HL-60 (cell line): ENCODE measurements around the gene SEMA7A.

ENCODE experiments used
- DNase-seq, 2 experiments: peaks; one replicate each; pipeline ENCODE4 v3.0.0-alpha.2; 2010 to 2020; ENCODE audit warnings: low read depth in 1 of 2, low spot score in 1 of 2
- H3K27ac ChIP-seq: fragments of 250-450 bp; sonication (Bioruptor Pico); replicated peaks from 2 replicates; pipeline ENCODE4 v1.5.1; 2020; ENCODE audit warnings: mild to moderate bottlenecking, moderate library complexity
- H3K27me3 ChIP-seq: fragments of 250-450 bp; sonication (Bioruptor Pico); 2 replicates; pipeline ENCODE4 v1.5.1; 2021; ENCODE audit warnings: mild to moderate bottlenecking, moderate library complexity; ENCODE audit not compliant: insufficient read depth, poor library complexity, severe bottlenecking
- H3K4me3 ChIP-seq: replicated peaks from 2 replicates; pipeline ENCODE4 v1.5.1; 2011; ENCODE audit warnings: mild to moderate bottlenecking, control low read depth, low read length; ENCODE audit not compliant: insufficient read depth
- CTCF ChIP-seq: IDR thresholded peaks from one replicate; pipeline ENCODE4 v1.5.1; 2011; ENCODE audit warnings: low read length, control low read depth, inconsistent platforms; ENCODE audit not compliant: insufficient read depth
- GABPA ChIP-seq: IDR thresholded peaks from 2 replicates; pipeline ENCODE4 v1.6.1; 2012; ENCODE audit warnings: low read depth
- POLR2AphosphoS5 ChIP-seq: IDR thresholded peaks from 2 replicates; pipeline ENCODE4 v1.6.1; 2012; ENCODE audit warnings: low read depth
- SPI1 ChIP-seq: IDR thresholded peaks from 2 replicates; pipeline ENCODE4 v1.6.1; 2012; ENCODE audit warnings: low read depth, mild to moderate bottlenecking, borderline replicate concordance
- TF ChIP-seq, protein P1 (sequence below): IDR thresholded peaks from 2 replicates; pipeline ENCODE4 v1.6.1; 2012; ENCODE audit warnings: low read depth; ENCODE audit not compliant: insufficient replicate concordance

The SEMA7A gene

DNA sequence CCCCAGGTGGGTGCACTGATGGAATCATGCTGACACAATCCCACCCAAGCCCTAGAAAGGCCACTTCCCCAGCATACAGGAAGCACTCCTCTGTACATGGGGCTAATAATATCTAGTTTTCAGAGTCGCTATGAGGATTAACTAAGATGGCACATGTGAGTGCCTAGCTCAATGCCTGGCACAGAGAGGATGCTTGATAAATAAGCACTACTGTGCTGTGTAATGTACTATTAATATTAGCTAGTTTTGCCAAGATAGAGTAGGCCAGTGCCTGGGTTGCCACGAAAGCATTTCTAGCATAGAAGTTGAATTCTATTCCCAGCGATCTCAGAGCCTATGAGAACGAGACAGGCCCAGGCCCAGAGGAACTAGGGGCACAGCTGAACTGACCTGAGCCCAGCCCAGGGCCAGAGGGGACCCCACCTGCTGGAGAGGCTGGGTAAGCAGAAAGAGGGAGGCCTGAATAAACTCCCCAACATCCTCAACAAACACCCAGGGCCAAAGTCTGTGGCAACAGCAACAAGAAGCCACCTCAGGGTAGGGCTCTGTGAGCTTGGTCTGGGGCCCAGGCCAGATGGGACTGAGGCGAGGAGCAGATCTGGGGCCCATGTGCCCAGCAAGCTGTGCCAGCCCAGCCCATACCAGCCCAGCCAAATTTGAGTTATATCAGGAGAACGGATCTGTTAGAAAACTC lies 7.6 kb upstream of the SEMA7A start:
- Histone ChIP-seq H3K4me3 (no peak overlapping the region), H3K27me3 (no peaks in the 10 kb centered on the region), H3K27ac (no peak overlapping the region)
- TF ChIP-seq POLR2AphosphoS5 = no peak
- no peak for TF ChIP-seq GABPA
- TF ChIP-seq, protein P1, sequence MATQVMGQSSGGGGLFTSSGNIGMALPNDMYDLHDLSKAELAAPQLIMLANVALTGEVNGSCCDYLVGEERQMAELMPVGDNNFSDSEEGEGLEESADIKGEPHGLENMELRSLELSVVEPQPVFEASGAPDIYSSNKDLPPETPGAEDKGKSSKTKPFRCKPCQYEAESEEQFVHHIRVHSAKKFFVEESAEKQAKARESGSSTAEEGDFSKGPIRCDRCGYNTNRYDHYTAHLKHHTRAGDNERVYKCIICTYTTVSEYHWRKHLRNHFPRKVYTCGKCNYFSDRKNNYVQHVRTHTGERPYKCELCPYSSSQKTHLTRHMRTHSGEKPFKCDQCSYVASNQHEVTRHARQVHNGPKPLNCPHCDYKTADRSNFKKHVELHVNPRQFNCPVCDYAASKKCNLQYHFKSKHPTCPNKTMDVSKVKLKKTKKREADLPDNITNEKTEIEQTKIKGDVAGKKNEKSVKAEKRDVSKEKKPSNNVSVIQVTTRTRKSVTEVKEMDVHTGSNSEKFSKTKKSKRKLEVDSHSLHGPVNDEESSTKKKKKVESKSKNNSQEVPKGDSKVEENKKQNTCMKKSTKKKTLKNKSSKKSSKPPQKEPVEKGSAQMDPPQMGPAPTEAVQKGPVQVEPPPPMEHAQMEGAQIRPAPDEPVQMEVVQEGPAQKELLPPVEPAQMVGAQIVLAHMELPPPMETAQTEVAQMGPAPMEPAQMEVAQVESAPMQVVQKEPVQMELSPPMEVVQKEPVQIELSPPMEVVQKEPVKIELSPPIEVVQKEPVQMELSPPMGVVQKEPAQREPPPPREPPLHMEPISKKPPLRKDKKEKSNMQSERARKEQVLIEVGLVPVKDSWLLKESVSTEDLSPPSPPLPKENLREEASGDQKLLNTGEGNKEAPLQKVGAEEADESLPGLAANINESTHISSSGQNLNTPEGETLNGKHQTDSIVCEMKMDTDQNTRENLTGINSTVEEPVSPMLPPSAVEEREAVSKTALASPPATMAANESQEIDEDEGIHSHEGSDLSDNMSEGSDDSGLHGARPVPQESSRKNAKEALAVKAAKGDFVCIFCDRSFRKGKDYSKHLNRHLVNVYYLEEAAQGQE = no peak
- TF ChIP-seq CTCF = no peak
- no peak for TF ChIP-seq SPI1
- no peak for DNase-seq

GRCh38 chr15:74438721-74439316 lies 5.1 kb upstream of the SEMA7A start:
- DNase-seq = peak; percentile 47 to 67
- H3K4me3 ChIP-seq = no peak overlapping the region
- TF ChIP-seq GABPA = no peak
- peak; percentile 90 for TF ChIP-seq CTCF
- H3K27me3 ChIP-seq = no peaks in the 10 kb centered on the region
- no peak overlapping the region for H3K27ac ChIP-seq

DNA sequence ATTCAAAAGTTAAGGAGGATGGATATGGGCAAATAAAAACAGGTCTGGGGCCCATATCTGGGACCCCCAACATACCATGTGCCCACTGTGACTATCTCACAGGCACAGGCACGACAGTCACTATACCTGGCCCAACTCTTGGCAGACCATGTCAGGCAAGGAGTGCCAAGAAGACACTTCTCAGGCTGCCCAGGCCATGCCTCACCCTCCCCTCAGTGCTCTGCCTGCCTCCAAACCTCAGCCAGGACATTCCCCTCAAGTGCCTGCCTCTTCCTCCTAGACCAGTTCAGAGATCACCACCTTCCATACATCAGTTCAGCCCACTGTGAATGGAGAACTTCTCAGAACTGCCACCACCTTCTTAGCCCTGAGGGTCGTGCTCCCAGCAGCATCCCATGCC lies 4.4 kb upstream of the SEMA7A start:
- H3K4me3 ChIP-seq = no peak overlapping the region
- H3K27ac ChIP-seq = no peak overlapping the region
- peaks cover 1% of the 10 kb centered on the region for H3K27me3 ChIP-seq
- no peak for DNase-seq
- TF ChIP-seq, protein P1 = no peak
- no peak for TF ChIP-seq SPI1
- no peak for TF ChIP-seq POLR2AphosphoS5
- no peak for TF ChIP-seq GABPA
- no peak for TF ChIP-seq CTCF
